OCI-LY7 (cell line): ENCODE data around the gene ODC1. TPM values are rescaled to one million over a fixed set of nuclear protein-coding genes. Genes with fewer than 3 reads are reported as not detected.

Source experiments
- BruUV-seq: library from RNA; stranded (reverse); fragments of 400-500 nt; replicated peaks from 2 replicates; lab custom pipeline; 2021; lab: Mats Ljungman, UMichigan
- CTCF ChIA-PET: fragments of 300-600 bp; sonication (Branson Sonifier 250); formaldehyde crosslinking; loops from one replicate; lab custom pipeline; 2022; ENCODE audit warnings: antibody characterized with exemption; ENCODE audit not compliant: unreplicated experiment; lab: Charles Lee
- POLR2A ChIA-PET: fragments of 300-600 bp; sonication (Branson Sonifier 250); formaldehyde crosslinking; loops from one replicate; lab custom pipeline; 2022; ENCODE audit warnings: antibody characterized with exemption; lab: Charles Lee
- DNase-seq: peaks from one replicate; pipeline ENCODE4 v3.0.0-alpha.2; 2015; ENCODE audit warnings: low spot score
- H2AFZ ChIP-seq: fragments of 200-600 bp; sonication (generic), shearing (Covaris generic); 2 replicates; pipeline ENCODE4 v1.6.1; 2014; ENCODE audit warnings: mild to moderate bottlenecking, antibody characterized with exemption, low read length, moderate library complexity
- H3K27ac ChIP-seq: fragments of 200-600 bp; sonication (generic); 2 replicates; pipeline ENCODE4 v1.5.1; 2014; ENCODE audit warnings: mixed run types, low read depth, mild to moderate bottlenecking, moderate library complexity, low read length, inconsistent platforms; ENCODE audit not compliant: poor library complexity, severe bottlenecking
- H3K36me3 ChIP-seq: fragments of 200-600 bp; sonication (generic); 2 replicates; pipeline ENCODE4 v1.6.1; 2014; ENCODE audit warnings: mild to moderate bottlenecking, antibody characterized with exemption, low read length, moderate library complexity, mixed read lengths; ENCODE audit not compliant: insufficient read depth
- H3K4me1 ChIP-seq: fragments of 200-600 bp; sonication (generic); 2 replicates; pipeline ENCODE4 v1.5.1; 2014; ENCODE audit warnings: mild to moderate bottlenecking, low read length; ENCODE audit not compliant: insufficient read depth, poor library complexity, severe bottlenecking
- H3K4me2 ChIP-seq: fragments of 200-600 bp; sonication (generic); 2 replicates; pipeline ENCODE4 v1.6.1; 2014; ENCODE audit warnings: mild to moderate bottlenecking, low read length
- H3K4me3 ChIP-seq: fragments of 200-600 bp; sonication (generic); 2 replicates; pipeline ENCODE4 v1.5.1; 2014; ENCODE audit warnings: mild to moderate bottlenecking, low read depth, low read length; ENCODE audit not compliant: poor library complexity, severe bottlenecking
- H3K79me2 ChIP-seq: fragments of 200-600 bp; sonication (generic); 2 replicates; pipeline ENCODE4 v1.6.1; 2016; ENCODE audit warnings: low read depth, mild to moderate bottlenecking, low read length, moderate library complexity, mixed read lengths; ENCODE audit not compliant: insufficient read depth
- H3K9me2 ChIP-seq: fragments of 200-600 bp; sonication (generic); 2 replicates; pipeline ENCODE4 v1.6.1; 2016; ENCODE audit warnings: mild to moderate bottlenecking, low read length, mixed read lengths; ENCODE audit not compliant: insufficient read depth
- H3K9me3 ChIP-seq: fragments of 200-600 bp; sonication (generic); 2 replicates; pipeline ENCODE4 v1.6.1; 2014; ENCODE audit warnings: mild to moderate bottlenecking, mixed run types, low read length, mixed read lengths
- H4K20me1 ChIP-seq: fragments of 200-600 bp; sonication (generic); 2 replicates; pipeline ENCODE4 v1.6.1; 2014; ENCODE audit warnings: mild to moderate bottlenecking, antibody characterized with exemption, low read length, moderate library complexity, mixed read lengths; ENCODE audit not compliant: insufficient read depth
- CTCF ChIP-seq: fragments of 200-600 bp; sonication (generic); conservative IDR thresholded peaks from 2 replicates; pipeline ENCODE4 v1.5.1; 2014; ENCODE audit warnings: mild to moderate bottlenecking, antibody characterized with exemption, low read length, moderate library complexity, mixed read lengths
- EZH2phosphoT487 ChIP-seq: fragments of 200-600 bp; sonication (generic); IDR thresholded peaks from 2 replicates; pipeline ENCODE4 v1.6.1; 2018; ENCODE audit warnings: low read depth, borderline replicate concordance, mild to moderate bottlenecking, mixed run types, antibody characterized with exemption, low read length, moderate library complexity, mixed read lengths
- intact Hi-C: fragments of 100-400 bp; cut with micrococcal nuclease; formaldehyde crosslinking; loops from one replicate; pipeline ENCODE4 v1.10.0; 2022; ENCODE audit not compliant: unreplicated experiment
- total RNA-seq, 2 experiments: library from RNA; depleted of rRNA in 1 of 2; stranded (reverse); fragments of >200 nt in 1 of 2; shearing (Covaris generic) in 1 of 2; gene quantifications; 2 replicates each; pipeline ENCODE4 v1.2.3, GENCODE V29; 2014 to 2022

ODC1 gene
- total RNA-seq, 2 experiments from 2014 or later = 256 to 273 TPM

GRCh38 chr2:10481055-10481665, 33.0 kb upstream of the ODC1 start:
- H2AFZ ChIP-seq = no peak overlapping the region
- ChIA-PET CTCF (interaction anchor here (0.5 kb wide), 1 partner anchor 372 kb away, joined by 4 read pairs; no protein-coding TSS in a partner anchor), POLR2A (interaction anchor here (1.2 kb wide), 1 partner anchor 10 kb away, joined by 3 read pairs; no protein-coding TSS in a partner anchor)
- H3K9me3 ChIP-seq = no peaks in the 10 kb centered on the region
- no peaks in the 10 kb centered on the region for H4K20me1 ChIP-seq
- no peak overlapping the region for H3K4me3 ChIP-seq
- no peaks in the 10 kb centered on the region for H3K9me2 ChIP-seq
- no peaks in the 10 kb centered on the region for H3K4me1 ChIP-seq
- H3K4me2 ChIP-seq = no peak overlapping the region
- DNase-seq = no peak
- BruUV-seq = no TSS peak
- H3K27ac ChIP-seq = no peak overlapping the region
- TF ChIP-seq EZH2phosphoT487 (no peak), CTCF (no peak)
- H3K36me3 ChIP-seq = no peaks in the 10 kb centered on the region
- no peaks in the 10 kb centered on the region for H3K79me2 ChIP-seq
- intact Hi-C loops = no loop called here

- no peak overlapping the region for H3K27ac ChIP-seq
- TF ChIP-seq EZH2phosphoT487 (no peak), CTCF (no peak)
- H3K79me2 ChIP-seq = no peaks in the 10 kb centered on the region
- DNase-seq = no peak
- H3K36me3 ChIP-seq = no peaks in the 10 kb centered on the region
- no peak overlapping the region for H2AFZ ChIP-seq
- no peak overlapping the region for H3K4me2 ChIP-seq
- intact Hi-C loops = no loop called here
- ChIA-PET CTCF (no interaction called here), POLR2A (no interaction called here)
- H3K9me2 ChIP-seq = no peaks in the 10 kb centered on the region
- H4K20me1 ChIP-seq = no peaks in the 10 kb centered on the region
- no peak overlapping the region for H3K4me3 ChIP-seq
- no peaks in the 10 kb centered on the region for H3K4me1 ChIP-seq
- H3K9me3 ChIP-seq = no peaks in the 10 kb centered on the region
- no TSS peak for BruUV-seq
Measured at GRCh38 chr2:10480359-10480949, 32.3 kb upstream of the ODC1 start.

GRCh38 chr2:10478916-10479315, 30.8 kb upstream of the ODC1 start:
- no peak overlapping the region for H2AFZ ChIP-seq
- ChIA-PET POLR2A (no interaction called here), CTCF (no interaction called here)
- DNase-seq = no peak
- no peaks in the 10 kb centered on the region for H3K36me3 ChIP-seq
- intact Hi-C loops = no loop called here
- H3K4me2 ChIP-seq = no peak overlapping the region
- no peaks in the 10 kb centered on the region for H4K20me1 ChIP-seq
- no peaks in the 10 kb centered on the region for H3K79me2 ChIP-seq
- BruUV-seq = no TSS peak
- H3K9me3 ChIP-seq = no peaks in the 10 kb centered on the region
- TF ChIP-seq EZH2phosphoT487 = no peak
- no peak for TF ChIP-seq CTCF
- no peak overlapping the region for H3K4me3 ChIP-seq
- no peaks in the 10 kb centered on the region for H3K9me2 ChIP-seq
- H3K4me1 ChIP-seq = no peaks in the 10 kb centered on the region
- H3K27ac ChIP-seq = no peak overlapping the region
